GM23338 (cell line): ENCODE measurements around the gene GBE1. TPM values are rescaled to one million over a fixed set of nuclear protein-coding genes. Genes with fewer than 3 reads are reported as not detected.

Experiments used
- ATAC-seq: fragments of 200-7000 bp; cut with Tn5 transposase; 3 replicates; pipeline ENCODE4 v1.9.1; 2020
- DNase-seq: peaks from one replicate; pipeline ENCODE4 v3.0.0-alpha.2; 2015; ENCODE audit warnings: low spot score
- H2AFZ ChIP-seq: fragments of 200-600 bp; sonication (generic); 2 replicates; pipeline ENCODE4 v1.8.0; 2016; ENCODE audit warnings: antibody characterized with exemption, mild to moderate bottlenecking, moderate library complexity
- H3F3A ChIP-seq: fragments of 200-600 bp; sonication (generic); replicated peaks from 2 replicates; pipeline ENCODE4 v1.8.0; 2017; ENCODE audit warnings: antibody characterized with exemption, mixed run types, low read depth
- H3K27ac ChIP-seq: fragments of 200-600 bp; sonication (generic); 2 replicates; pipeline ENCODE4 v1.6.1; 2016; ENCODE audit warnings: low read depth
- H3K27me3 ChIP-seq: fragments of 200-600 bp; sonication (generic); 2 replicates; pipeline ENCODE4 v1.8.0; 2016; ENCODE audit warnings: mild to moderate bottlenecking, mixed run types, moderate library complexity; ENCODE audit not compliant: insufficient read depth
- H3K36me3 ChIP-seq: fragments of 200-600 bp; sonication (generic); 2 replicates; pipeline ENCODE4 v1.8.0; 2016; ENCODE audit warnings: mild to moderate bottlenecking; ENCODE audit not compliant: insufficient read depth
- H3K4me1 ChIP-seq: fragments of 200-600 bp; sonication (generic); 2 replicates; pipeline ENCODE4 v1.8.0; 2016; ENCODE audit warnings: mild to moderate bottlenecking, moderate library complexity; ENCODE audit not compliant: insufficient read depth
- H3K4me2 ChIP-seq: fragments of 200-600 bp; sonication (generic); 2 replicates; pipeline ENCODE4 v1.7.1; 2017; ENCODE audit warnings: mixed run types
- H3K4me3 ChIP-seq: fragments of 200-600 bp; sonication (generic); 2 replicates; pipeline ENCODE4 v1.6.1; 2016; ENCODE audit warnings: mixed run types
- H3K79me2 ChIP-seq: fragments of 200-600 bp; sonication (generic); replicated peaks from 2 replicates; pipeline ENCODE4 v1.8.0; 2017; ENCODE audit warnings: mild to moderate bottlenecking; ENCODE audit not compliant: insufficient read depth
- H3K9me2 ChIP-seq: fragments of 200-600 bp; sonication (generic); 2 replicates; pipeline ENCODE4 v1.8.0; 2017; ENCODE audit not compliant: insufficient read depth
- H4K20me1 ChIP-seq: fragments of 200-600 bp; sonication (generic); replicated peaks from 2 replicates; pipeline ENCODE4 v1.8.0; 2017; ENCODE audit warnings: mild to moderate bottlenecking; ENCODE audit not compliant: insufficient read depth
- H3K27ac Mint-ChIP-seq: 2 replicates; pipeline ENCODE4 v1.8.0; 2020; ENCODE audit warnings: inconsistent platforms, mild to moderate bottlenecking, moderate library complexity, mixed read lengths
- H3K27me3 Mint-ChIP-seq: 3 replicates; pipeline ENCODE4 v1.8.0; 2022; ENCODE audit warnings: low read depth, mild to moderate bottlenecking, moderate library complexity, mixed read lengths, inconsistent platforms; ENCODE audit not compliant: insufficient read depth, poor library complexity
- H3K36me3 Mint-ChIP-seq: 3 replicates; pipeline ENCODE4 v1.8.0; 2021; ENCODE audit warnings: low read depth, mild to moderate bottlenecking, inconsistent platforms, moderate library complexity, mixed read lengths
- H3K4me1 Mint-ChIP-seq: 3 replicates; pipeline ENCODE4 v1.8.0; 2020; ENCODE audit warnings: mild to moderate bottlenecking, inconsistent platforms, mixed read lengths
- H3K4me3 Mint-ChIP-seq: 3 replicates; pipeline ENCODE4 v1.8.0; 2021; ENCODE audit warnings: moderate library complexity, mild to moderate bottlenecking, inconsistent platforms, mixed read lengths
- H3K9me3 Mint-ChIP-seq: 3 replicates; pipeline ENCODE4 v1.8.0; 2020; ENCODE audit warnings: moderate library complexity, mild to moderate bottlenecking, inconsistent platforms, mixed read lengths
- CREB1 ChIP-seq: fragments of 250-450 bp; sonication (Bioruptor Pico); IDR thresholded peaks from 2 replicates; pipeline ENCODE4 v1.5.0; 2020; ENCODE audit warnings: low read depth, mild to moderate bottlenecking, moderate library complexity
- ETS1 ChIP-seq: IDR thresholded peaks from 2 replicates; pipeline ENCODE4 v1.6.1; 2016; ENCODE audit warnings: antibody characterized with exemption
- EZH2 ChIP-seq: fragments of 200-600 bp; sonication (generic); IDR thresholded peaks from one replicate; pipeline ENCODE4 v1.8.0; 2017; ENCODE audit warnings: antibody characterized with exemption, mild to moderate bottlenecking, low read depth; ENCODE audit not compliant: unreplicated experiment
- EZH2phosphoT487 ChIP-seq: fragments of 200-600 bp; sonication (generic); IDR thresholded peaks from one replicate; pipeline ENCODE4 v1.8.1; 2018; ENCODE audit warnings: antibody characterized with exemption; ENCODE audit not compliant: unreplicated experiment
- JUNB ChIP-seq: IDR thresholded peaks from one replicate; pipeline ENCODE4 v1.6.1; 2016; ENCODE audit warnings: antibody characterized with exemption; ENCODE audit not compliant: unreplicated experiment
- NANOG ChIP-seq: IDR thresholded peaks from 2 replicates; pipeline ENCODE4 v1.6.1; 2016; ENCODE audit warnings: antibody characterized with exemption, borderline replicate concordance
- POLR2AphosphoS5 ChIP-seq: IDR thresholded peaks from 2 replicates; pipeline ENCODE4 v1.6.1; 2016; ENCODE audit warnings: antibody characterized with exemption, low read depth
- REST ChIP-seq: IDR thresholded peaks from one replicate; pipeline ENCODE4 v1.6.1; 2018; ENCODE audit warnings: antibody characterized with exemption; ENCODE audit not compliant: unreplicated experiment
- STAT1 ChIP-seq: IDR thresholded peaks from one replicate; pipeline ENCODE4 v1.6.1; 2016; ENCODE audit warnings: antibody characterized with exemption; ENCODE audit not compliant: unreplicated experiment
- ZNF114 ChIP-seq: fragments of 250-450 bp; sonication (Bioruptor Pico); IDR thresholded peaks from 2 replicates; pipeline ENCODE4 v1.5.0; 2020; ENCODE audit warnings: mild to moderate bottlenecking, moderate library complexity
- ZNF331 ChIP-seq: fragments of 250-450 bp; sonication (Bioruptor Pico); IDR thresholded peaks from 2 replicates; pipeline ENCODE4 v1.5.0; 2020; ENCODE audit warnings: low read depth, mild to moderate bottlenecking, moderate library complexity
- ZNF462 ChIP-seq: fragments of 250-450 bp; sonication (Bioruptor Pico); IDR thresholded peaks from 2 replicates; pipeline ENCODE4 v1.5.0; 2020; ENCODE audit warnings: mild to moderate bottlenecking, moderate library complexity
- polyA plus RNA-seq: library from polyadenylated mRNA; unstranded; fragments of >200 nt; fragmentation: Nextera tagmentation; extraction: Ambion mirVana; gene quantifications from 2 replicates; pipeline ENCODE4 v1.2.1, GENCODE V29; 2016
- total RNA-seq: library from RNA; depleted of rRNA; stranded (reverse); fragments of >200 nt; shearing (Covaris generic); gene quantifications from 2 replicates; pipeline ENCODE4 v1.2.3, GENCODE V29; 2014
- TF ChIP-seq, protein P1 (sequence below), 2 experiments: fragments of 200-600 bp in 1 of 2; sonication (generic) in 1 of 2; conservative IDR thresholded peaks; 2 replicates each; pipeline versions ENCODE4 v1.5.1 to v1.6.1; 2016 to 2017; ENCODE audit warnings: antibody characterized with exemption in 2 of 2, low read depth in 2 of 2, mild to moderate bottlenecking in 2 of 2, moderate library complexity in 1 of 2

Gene GBE1
- total and polyA plus RNA-seq, 2 experiments from 2014 or later, result 6.4 to 12.2 TPM

DNA sequence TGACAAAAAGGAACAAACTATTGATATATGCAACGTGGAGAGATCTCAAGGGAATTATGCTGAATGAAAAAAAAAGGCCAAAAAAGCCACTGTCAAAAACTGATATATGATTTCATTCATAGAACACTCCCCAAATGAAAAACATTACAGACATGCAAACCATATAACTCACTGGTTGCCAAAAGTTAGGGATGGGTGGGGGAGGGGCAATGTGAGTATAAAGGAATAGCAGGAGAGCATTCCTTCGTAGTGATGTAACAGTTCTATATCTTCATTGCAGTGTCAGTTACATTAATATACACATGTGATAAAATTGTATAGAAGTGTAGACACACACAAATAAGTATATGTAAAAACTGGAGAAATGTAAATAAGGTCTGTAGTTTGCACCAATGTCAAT lies 12.2 kb downstream of the GBE1 start:
- no peak overlapping the region for H3K4me2 ChIP-seq
- no peaks in the 10 kb centered on the region for H3K27me3 Mint-ChIP-seq
- no peaks in the 10 kb centered on the region for H3K27me3 ChIP-seq
- H4K20me1 ChIP-seq, result no peaks in the 10 kb centered on the region
- DNase-seq (peak; percentile 44), ATAC-seq (no peak)
- no peaks in the 10 kb centered on the region for H3K4me1 ChIP-seq
- no peak for TF ChIP-seq NANOG
- TF ChIP-seq REST, result no peak
- no peak for TF ChIP-seq EZH2phosphoT487
- TF ChIP-seq, protein P1, sequence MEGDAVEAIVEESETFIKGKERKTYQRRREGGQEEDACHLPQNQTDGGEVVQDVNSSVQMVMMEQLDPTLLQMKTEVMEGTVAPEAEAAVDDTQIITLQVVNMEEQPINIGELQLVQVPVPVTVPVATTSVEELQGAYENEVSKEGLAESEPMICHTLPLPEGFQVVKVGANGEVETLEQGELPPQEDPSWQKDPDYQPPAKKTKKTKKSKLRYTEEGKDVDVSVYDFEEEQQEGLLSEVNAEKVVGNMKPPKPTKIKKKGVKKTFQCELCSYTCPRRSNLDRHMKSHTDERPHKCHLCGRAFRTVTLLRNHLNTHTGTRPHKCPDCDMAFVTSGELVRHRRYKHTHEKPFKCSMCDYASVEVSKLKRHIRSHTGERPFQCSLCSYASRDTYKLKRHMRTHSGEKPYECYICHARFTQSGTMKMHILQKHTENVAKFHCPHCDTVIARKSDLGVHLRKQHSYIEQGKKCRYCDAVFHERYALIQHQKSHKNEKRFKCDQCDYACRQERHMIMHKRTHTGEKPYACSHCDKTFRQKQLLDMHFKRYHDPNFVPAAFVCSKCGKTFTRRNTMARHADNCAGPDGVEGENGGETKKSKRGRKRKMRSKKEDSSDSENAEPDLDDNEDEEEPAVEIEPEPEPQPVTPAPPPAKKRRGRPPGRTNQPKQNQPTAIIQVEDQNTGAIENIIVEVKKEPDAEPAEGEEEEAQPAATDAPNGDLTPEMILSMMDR (conservative IDR thresholded peaks at IDR 0.05; ENCODE audit: low read depth in 2 of 2), result no peak
- TF ChIP-seq POLR2AphosphoS5, result no peak
- TF ChIP-seq ZNF114 (CRISPR knock-in tag), result no peak
- no peak for TF ChIP-seq ZNF462 (CRISPR knock-in tag)
- no peak for TF ChIP-seq ETS1
- no peak for TF ChIP-seq ZNF331
- no peak for TF ChIP-seq EZH2
- TF ChIP-seq JUNB, result no peak
- TF ChIP-seq CREB1 (CRISPR knock-in tag), result no peak
- TF ChIP-seq STAT1, result no peak
- H3K27ac ChIP-seq, result no peak overlapping the region
- no peaks in the 10 kb centered on the region for H3K9me2 ChIP-seq
- H3K4me3 ChIP-seq, result no peak overlapping the region
- H3K9me3 Mint-ChIP-seq, result peaks cover 1% of the 10 kb centered on the region; the same call in 1 of the 3 replicates
- no peaks in the 10 kb centered on the region for H3K36me3 ChIP-seq
- H3K4me3 Mint-ChIP-seq, result no peak overlapping the region
- H2AFZ ChIP-seq, result no peak overlapping the region
- H3K36me3 Mint-ChIP-seq, result peaks cover 6% of the 10 kb centered on the region; the same call in 2 of the 3 replicates
- peaks cover 6% of the 10 kb centered on the region; the same call in 1 of the 3 replicates for H3K4me1 Mint-ChIP-seq
- no peaks in the 10 kb centered on the region for H3K79me2 ChIP-seq
- no peaks in the 10 kb centered on the region for H3F3A ChIP-seq
- H3K27ac Mint-ChIP-seq, result no peak overlapping the region
